ENCODE results near the gene B4GALNT3. TPM values are rescaled to one million over a fixed set of nuclear protein-coding genes. Genes with fewer than 3 reads are reported as not detected.

Gene B4GALNT3
- total RNA-seq, 1 donor from 2014 or later: 36.6 TPM

DNA sequence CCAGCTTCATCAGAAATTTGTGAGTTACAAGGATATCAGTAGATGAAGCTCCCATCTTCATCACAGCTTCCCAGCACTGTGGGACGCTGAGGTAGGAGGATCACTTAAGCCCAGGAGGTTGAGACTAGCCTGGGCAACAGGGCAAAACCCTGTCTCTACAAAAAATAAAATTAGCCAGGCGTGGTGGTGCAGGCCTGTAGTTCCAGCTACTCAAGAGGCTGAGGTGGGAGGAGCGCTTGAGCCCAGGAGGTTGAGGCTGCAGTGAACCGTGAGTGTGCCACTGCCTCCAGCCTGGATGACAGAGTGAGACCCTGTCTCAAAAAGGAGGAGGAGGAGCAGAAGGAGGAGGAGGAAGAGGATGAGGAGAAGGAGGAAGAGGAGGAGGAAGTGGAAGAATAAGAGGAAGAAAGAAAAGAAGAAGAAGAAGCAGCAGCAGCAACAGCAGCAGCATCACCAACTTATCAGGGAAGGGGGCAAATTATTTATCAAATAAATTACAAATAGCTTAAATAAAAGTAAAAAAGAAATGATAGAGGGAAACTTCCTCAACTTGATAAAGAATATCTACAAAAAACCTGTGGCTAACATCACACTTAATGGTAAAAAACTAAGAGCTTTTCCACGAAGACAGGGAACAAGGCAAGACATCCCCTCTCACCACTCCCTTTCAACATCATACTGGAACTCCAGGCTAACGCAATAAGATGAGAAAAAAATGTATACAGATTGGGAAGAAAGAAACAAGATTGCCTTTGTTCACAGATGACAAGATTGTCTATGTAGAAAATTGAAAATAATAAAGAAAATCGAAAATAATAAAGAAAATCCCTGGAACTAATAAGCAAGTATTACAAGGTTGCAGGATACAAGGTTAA lies 133.9 kb downstream of the B4GALNT3 start:
- intact Hi-C loops (cut with DNase I): no loop called here
- DNase-seq (ENCODE audit: missing footprints) (no peak), ATAC-seq (no peak)

DNA sequence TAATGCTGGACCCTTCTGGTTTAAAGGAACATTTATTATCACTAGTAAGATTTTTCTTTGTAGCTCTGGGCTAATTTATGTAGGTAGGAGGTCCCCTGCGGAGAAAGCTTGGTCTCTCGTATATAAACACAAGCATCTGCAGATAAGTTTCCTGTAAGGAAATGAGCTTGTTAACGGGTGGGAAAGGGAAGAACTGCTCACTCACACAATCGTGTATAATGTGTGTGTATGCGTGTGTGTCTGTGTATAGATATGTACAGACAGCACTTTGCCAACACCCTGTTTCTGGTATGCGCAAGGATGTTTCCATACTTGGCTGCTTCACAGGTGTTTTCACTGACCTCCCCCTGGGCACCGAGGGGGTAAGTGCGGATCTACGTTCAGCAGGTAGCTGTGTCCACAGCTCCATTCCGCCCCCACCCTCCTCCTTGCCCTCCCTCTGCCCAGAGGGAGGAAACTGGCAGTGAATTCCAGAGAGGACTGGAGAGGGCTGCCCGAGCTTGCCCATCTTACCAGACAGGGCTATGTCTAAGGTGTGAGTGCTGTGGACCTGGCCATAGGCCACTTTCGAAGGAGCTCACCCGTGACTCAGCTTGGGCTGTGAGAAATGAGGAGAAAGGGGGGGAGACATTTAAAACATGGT lies 138.3 kb downstream of the B4GALNT3 start:
- no peak for DNase-seq (ENCODE audit: missing footprints)
- intact Hi-C loops (cut with DNase I): no loop called here
- no peak for ATAC-seq

DNA sequence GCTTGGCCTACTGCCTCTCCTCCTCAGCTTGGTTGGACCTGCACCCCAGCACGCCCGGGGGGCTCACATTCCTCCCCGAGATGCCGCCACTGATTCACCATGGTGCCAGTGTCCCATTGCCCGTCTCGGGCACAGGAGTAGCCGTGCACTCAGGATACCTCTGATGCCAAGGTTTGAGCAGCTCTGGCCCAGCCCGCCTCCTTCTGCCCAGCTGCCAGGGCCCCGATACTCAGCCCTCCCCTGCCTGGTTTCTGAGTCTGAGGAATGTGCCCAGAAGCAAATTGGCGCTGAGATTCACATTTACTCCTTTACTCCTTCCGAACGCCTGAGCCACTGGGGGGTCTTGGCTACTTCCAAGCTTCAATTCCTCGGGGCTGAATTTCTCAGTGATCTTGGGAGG lies 140.0 kb downstream of the B4GALNT3 start:
- ATAC-seq: no peak
- DNase-seq (ENCODE audit: missing footprints): no peak
- intact Hi-C loops (cut with DNase I): no loop called here

DNA sequence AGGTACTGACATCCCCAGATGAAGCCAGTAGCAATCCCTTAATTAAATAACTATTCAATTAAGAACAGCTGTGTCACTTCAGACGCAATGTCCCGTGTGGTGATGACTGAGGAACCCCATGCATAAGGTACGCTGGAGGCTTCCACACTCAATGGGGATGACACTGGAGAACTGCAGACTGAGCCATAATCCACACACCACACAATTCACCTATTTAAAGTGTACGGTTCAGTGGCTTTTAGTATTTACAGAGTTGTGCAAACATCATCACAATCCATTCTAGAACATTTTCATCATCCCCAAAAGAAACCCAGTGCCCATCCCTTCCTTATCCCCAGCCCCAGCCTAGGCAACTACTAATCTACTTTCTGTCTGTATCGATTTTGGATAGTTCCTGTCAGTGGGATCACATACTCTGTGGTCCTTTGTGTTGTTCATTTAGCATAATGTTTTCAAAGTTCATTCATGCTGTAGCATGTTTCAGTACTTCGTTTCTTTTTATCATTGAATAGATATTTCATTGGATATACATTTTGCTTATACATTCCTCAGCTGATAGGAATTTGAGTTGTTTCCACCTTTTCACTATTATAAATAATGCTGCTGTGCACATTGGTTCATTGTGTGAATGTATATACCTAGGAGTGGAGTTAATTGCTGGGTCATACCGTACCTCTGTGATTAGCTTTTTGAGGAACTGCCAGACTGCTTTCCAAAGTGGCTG lies 142.4 kb downstream of the B4GALNT3 start:
- DNase-seq (ENCODE audit: missing footprints) (no peak), ATAC-seq (no peak)
- intact Hi-C loops (cut with DNase I): no loop called here

DNA sequence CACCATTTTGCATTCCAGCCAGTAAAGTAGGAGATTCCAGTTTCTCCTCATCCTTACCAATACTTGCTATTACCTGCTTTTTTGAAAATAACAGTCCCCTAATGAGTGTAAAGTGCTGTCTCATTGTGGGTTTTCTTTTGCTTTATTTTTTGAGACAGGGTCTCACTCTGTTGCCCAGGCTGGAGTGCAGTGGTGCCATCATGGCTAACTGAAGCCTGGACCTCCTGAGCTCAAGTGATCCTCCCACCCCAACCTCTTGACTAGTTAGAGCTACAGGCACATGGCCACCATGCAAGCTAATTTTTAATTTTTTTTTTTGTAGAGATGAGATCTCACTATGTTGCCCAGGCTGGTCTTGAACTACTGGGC lies 142.9 kb downstream of the B4GALNT3 start:
- DNase-seq (ENCODE audit: missing footprints) (no peak), ATAC-seq (no peak)
- intact Hi-C loops (cut with DNase I): no loop called here

DNA sequence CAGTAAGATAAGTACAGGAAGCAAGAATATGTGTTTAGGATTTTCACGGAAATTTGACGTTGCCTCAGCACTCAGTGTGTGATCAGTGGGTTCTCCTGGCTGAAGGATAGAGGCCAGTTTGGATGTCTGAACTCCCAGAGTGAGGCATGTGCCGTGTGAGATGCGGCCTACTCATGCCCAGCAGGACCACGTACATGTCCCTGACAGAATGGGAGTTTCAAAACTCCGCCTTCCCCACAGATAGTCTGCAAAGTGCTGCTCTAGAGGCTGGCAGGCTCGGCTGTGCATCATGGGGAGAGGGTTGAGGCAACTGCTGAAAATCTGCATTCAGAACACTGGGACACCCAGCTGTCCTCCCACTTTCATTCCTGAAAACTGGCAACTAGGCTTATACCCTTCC lies 145.2 kb downstream of the B4GALNT3 start:
- ATAC-seq (peak; percentile 27), DNase-seq (ENCODE audit: missing footprints) (no peak)
- intact Hi-C loops (cut with DNase I): no loop called here

DNA sequence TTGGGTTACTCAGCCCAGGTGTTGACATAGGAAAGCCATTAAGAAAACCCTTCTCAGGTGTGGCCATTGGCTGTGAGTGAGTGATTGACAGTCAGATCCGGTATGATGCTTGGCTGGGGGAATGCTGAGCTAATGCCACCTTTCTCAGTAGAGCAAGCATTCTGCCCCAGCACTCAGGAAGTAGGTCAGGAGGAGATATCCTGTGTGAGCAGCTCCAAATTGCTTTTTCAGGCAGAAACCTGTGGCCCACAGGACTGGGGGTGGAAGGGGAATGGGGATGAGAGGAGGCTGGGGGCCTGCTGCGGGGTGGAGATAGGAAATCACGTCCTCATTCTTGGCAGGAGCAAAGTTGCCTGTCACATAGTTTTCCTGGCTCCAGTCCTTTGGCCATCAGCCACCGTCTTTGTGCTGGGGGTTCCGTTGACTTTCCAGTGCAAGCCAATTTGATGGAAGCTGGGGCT lies 147.8 kb downstream of the B4GALNT3 start:
- peak; percentile 45 for ATAC-seq
- intact Hi-C loops (cut with DNase I): loop anchor here (2.0 kb wide), 1 partner anchor 17 kb away; no protein-coding TSS in a partner anchor
- DNase-seq (ENCODE audit: missing footprints): no peak

DNA sequence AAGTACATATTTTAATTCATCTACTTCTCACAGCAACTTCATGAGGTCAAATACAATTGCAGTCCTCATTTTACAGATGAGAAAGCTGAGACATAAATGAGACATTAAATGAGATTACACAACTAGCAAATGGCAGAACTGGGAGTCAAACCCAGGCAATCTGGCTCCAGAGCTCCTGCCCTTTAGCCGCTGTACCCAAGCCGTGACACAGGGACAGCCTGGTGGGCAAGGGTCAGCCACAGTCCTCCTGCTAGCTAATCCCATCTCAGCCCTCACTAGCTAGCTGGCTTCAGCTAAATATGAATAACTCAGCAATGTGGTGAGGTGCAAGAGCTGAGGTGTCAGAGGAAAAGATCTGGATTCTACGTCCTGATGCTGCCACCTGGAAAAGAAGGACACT lies 148.7 kb downstream of the B4GALNT3 start:
- intact Hi-C loops (cut with DNase I): no loop called here
- no peak for DNase-seq (ENCODE audit: missing footprints)
- ATAC-seq: no peak

DNA sequence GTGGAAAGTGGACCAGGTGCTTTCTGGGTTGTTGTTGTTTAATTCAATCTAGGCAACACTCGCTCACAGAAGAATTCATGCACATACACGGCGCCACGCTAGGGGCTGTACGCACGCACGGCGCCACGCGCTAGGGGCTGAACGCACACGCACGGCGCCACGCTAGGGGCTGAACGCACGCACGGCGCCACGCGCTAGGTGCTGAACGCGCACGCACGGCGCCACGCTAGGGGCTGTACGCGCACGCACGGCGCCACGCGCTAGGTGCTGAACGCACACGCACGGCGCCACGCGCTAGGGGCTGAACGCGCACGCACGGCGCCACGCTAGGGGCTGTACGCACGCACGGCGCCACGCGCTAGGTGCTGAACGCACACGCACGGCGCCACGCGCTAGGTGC lies 149.2 kb downstream of the B4GALNT3 start:
- no peak for ATAC-seq
- intact Hi-C loops (cut with DNase I): no loop called here
- no peak for DNase-seq (ENCODE audit: missing footprints)

DNA sequence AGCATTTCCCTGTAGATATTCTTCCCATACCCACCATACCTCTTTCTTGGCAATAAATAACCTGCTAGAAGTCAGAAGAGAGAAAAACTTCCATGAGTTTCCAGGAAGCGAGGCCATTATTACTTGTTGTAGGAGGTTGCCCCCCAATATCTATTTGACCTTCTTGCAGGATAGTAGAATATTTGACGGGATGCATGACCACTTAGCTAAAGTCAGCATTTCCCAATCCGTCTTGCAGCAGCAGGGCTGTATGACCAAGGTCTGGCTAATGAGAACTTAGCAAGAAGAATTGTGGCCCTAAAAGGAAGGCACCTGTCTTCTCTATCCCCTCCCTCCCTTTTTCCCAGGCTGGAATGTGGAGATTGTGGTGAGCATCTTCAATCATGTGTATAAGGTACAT lies 152.0 kb downstream of the B4GALNT3 start:
- ATAC-seq (no peak), DNase-seq (ENCODE audit: missing footprints) (no peak)
- intact Hi-C loops (cut with DNase I): no loop called here

DNA sequence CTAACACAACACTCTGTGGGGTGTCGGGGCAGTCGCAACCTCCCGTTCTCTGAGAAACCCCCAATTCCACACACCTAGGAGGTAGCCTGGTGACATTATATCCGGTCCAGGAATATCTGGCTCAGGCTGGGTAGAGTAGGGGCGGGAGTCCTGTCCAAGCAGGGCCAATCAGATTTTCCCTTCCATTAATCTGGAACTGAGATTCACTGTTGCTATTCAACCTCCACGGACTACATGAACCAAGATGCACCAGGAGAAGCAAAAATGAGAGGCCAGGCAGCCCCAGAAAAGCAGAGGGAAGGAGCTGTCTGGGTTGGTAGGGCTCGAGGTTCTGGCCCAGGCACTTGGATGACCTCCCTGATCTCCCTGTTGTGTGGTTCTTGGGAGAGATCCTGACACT lies 152.6 kb downstream of the B4GALNT3 start:
- ATAC-seq (no peak), DNase-seq (ENCODE audit: missing footprints) (no peak)
- intact Hi-C loops (cut with DNase I): no loop called here

DNA sequence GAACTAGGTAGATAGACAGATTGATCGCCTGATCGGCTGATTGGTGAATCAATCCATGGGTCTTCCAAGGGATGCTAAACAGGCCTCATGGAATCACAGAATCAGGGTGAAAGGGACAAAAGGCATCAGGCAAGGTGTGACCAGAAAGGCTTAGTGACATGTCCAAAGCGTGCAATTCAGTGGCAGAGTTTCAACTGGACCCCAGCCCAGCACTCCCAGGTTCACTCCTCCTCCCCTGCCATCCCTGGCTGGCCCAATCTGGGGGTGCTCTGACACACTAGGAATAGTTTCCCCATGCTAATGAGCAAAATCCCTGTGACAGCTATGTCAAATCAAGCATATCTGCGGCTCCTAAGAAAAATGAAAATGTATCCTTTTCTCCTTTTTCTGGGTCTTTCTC lies 153.1 kb downstream of the B4GALNT3 start:
- ATAC-seq (no peak), DNase-seq (ENCODE audit: missing footprints) (no peak)
- intact Hi-C loops (cut with DNase I): no loop called here

Other genes with a start within 250 kb of the B4GALNT3 start
- 0.68 TPM for gene SLC6A12, start 245.8 kb upstream of the B4GALNT3 start, total RNA-seq
- 3.2 TPM for gene SLC6A13, start 197.1 kb upstream of the B4GALNT3 start, total RNA-seq
- gene KDM5A, start 70.6 kb upstream of the B4GALNT3 start, total RNA-seq: 25.5 TPM
- 3.1 TPM for gene CCDC77, start 58.3 kb upstream of the B4GALNT3 start, total RNA-seq
- 8.6 TPM for gene NINJ2, start 203.5 kb downstream of the B4GALNT3 start, total RNA-seq

Measured in Right ventricle myocardium inferior (tissue), 1 donor.